GM12892 (cell line): ENCODE measurements around the gene FAAP20. TPM values are rescaled to one million over a fixed set of nuclear protein-coding genes. Genes with fewer than 3 reads are reported as not detected.
A peak's percentile ranks its signal among the peaks of the same experiment; 100 is the strongest.

Source experiments
- DNase-seq: peaks from one replicate; pipeline ENCODE4 v3.0.0; 2011; ENCODE audit not compliant: insufficient read length
- FAIRE-seq: peaks from 2 replicates; lab custom pipeline; 2011; peaks lifted over from hg19 to GRCh38; lab: Jason Lieb, UNC
- POLR2A ChIP-seq: IDR thresholded peaks from 2 replicates; pipeline ENCODE4 v1.6.1; 2011; ENCODE audit warnings: low read depth, low read length, control low read depth
- POLR2AphosphoS5 ChIP-seq: IDR thresholded peaks from 2 replicates; pipeline ENCODE4 v1.6.1; 2011; ENCODE audit warnings: low read depth, low read length, control low read depth
- TAF1 ChIP-seq: IDR thresholded peaks from 2 replicates; pipeline ENCODE4 v1.6.1; 2011; ENCODE audit warnings: low read depth, mild to moderate bottlenecking, control low read depth, low read length, borderline replicate concordance
- polyA plus RNA-seq: library from polyadenylated mRNA; unstranded; fragments of >200 nt; gene quantifications from one replicate; pipeline ENCODE4 v1.2.1, GENCODE V29; 2012; ENCODE audit warnings: missing spikeins, inconsistent platforms; ENCODE audit not compliant: missing spikeins

FAAP20 gene
- 4.9 TPM for polyA plus RNA-seq

DNA sequence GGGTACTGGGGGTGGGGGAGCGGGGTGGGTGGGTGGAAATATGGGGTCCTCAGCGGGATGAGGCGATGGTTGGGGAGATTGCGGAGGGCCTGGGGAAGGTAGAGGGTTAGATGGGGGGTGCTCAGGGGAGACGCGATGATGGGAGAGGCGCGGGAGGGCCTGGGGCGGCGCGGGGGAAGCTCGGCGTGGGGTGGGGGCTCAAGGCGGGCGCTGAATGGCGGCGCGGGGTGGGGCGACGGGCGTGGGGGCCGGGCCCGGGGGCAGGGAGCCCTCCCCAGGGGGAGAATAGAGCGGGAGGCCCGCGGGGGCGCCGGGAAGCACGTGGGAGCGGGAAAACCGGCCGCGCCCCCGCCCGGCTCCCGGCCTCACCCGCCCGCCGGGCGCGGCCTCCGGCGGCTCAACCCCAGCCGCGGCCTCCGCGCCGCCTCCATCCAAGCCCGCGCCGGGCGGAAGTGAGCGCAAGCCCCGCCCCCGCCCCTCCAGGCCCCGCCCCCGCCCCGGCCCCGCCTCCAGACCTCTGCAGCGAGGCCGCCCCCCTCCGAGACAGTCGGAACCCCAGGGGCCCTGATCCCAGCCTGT, at the start of gene FAAP20:
TSS of gene FAAP20 (minus strand) at position 454 of the 579 bp plus-strand sequence. CDS start at position 431, 23 bp downstream.
- no peak for TF ChIP-seq TAF1
- TF ChIP-seq POLR2A = peak; percentile 68; the same call in 1 of the 2 replicates
- TF ChIP-seq POLR2AphosphoS5 = no peak
- no peak for FAIRE-seq
- peak; percentile 92 for DNase-seq

- TF ChIP-seq POLR2A = no peak
- no peak for TF ChIP-seq POLR2AphosphoS5
- TF ChIP-seq TAF1 = no peak
- DNase-seq (no peak), FAIRE-seq (no peak)
These were observed 48.5 kb upstream of the FAAP20 start for GRCh38 chr1:2242814-2243725.

DNA sequence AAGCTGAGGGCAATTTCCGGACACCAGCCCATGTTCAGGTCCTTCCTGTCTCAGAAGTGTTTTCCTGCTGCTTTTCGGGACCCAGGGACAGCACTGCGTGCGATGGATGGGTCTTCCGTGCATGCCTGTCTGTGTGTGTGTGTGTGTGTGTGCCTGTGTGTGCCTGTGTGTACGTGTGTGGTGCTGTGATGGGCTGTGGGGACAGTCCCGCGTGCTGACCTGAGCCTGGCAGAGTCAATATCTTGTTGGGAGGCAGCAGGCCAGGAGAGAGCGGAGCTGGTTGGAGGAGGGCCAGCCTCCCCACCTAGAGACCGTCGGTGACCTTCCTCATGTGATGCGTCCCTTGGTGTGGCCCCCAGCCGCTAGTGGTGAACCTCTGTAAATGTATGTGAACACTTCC, 47.2 kb upstream of the FAAP20 start:
- no peak for TF ChIP-seq POLR2A
- TF ChIP-seq TAF1 = no peak
- no peak for TF ChIP-seq POLR2AphosphoS5
- DNase-seq = no peak

GRCh38 chr1:2240270-2241156, 45.9 kb upstream of the FAAP20 start:
- FAIRE-seq (no peak), DNase-seq (no peak)
- TF ChIP-seq POLR2AphosphoS5 (no peak), POLR2A (no peak), TAF1 (no peak)

More for the DNA sequence above, 47.2 kb upstream of the FAAP20 start:
- FAIRE-seq = no peak

DNA sequence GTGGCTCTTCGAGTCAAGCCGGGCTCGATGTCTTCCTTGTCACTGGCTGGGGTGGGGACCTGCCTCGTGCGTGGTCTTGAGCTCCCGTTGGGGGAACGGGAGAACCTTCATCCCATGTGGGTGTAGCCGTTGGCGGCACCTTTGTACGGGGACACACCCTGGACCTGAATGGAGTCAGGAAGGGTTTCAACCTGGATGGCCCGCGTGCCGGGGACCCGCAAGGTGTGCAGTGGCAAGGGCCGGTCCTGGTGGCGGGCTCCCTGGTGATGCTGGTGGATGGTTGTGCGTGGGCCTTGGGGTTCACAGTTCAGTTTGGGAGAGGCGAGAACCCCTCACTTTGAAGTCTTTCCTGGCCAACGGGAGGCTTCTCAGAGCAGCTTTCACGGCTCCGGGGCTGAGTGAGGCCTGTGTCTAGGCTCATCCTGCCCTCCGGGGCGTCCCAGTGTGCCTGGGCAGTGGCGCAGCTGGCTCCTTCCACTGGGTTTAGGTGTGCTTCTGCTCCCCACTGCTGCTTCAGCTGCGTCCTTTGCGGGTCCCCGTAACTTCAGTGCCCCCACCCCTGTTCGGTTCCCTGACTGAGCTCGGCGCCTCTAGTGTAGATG, 44.9 kb upstream of the FAAP20 start:
- no peak for TF ChIP-seq POLR2A
- TF ChIP-seq POLR2AphosphoS5 = no peak
- no peak for TF ChIP-seq TAF1
- no peak for FAIRE-seq

DNA sequence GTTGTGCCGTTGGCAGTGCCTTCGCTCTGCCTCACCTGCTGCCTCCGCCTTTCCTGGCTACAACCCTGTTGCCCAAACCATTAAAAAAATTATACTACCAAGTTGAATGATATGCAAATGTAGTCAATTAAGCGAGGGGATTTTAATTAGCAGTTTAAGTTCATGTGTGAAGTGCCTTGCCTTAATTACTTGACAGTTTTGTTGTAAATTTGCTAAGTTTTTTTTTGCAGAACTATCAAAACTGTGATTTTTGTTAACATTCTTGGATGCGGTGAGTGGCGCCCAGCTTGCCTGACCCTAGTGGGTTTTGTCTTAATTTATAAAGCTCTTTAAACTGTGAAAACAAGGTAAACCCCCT, 44.4 kb upstream of the FAAP20 start:
- FAIRE-seq (no peak), DNase-seq (no peak)
- TF ChIP-seq POLR2A = no peak
- no peak for TF ChIP-seq TAF1
- no peak for TF ChIP-seq POLR2AphosphoS5

More for the DNA sequence above, 44.9 kb upstream of the FAAP20 start:
- DNase-seq = no peak

GRCh38 chr1:2238361-2239012, 43.9 kb upstream of the FAAP20 start:
- FAIRE-seq = no peak
- TF ChIP-seq TAF1 (no peak), POLR2AphosphoS5 (no peak), POLR2A (no peak)
- no peak for DNase-seq

DNA sequence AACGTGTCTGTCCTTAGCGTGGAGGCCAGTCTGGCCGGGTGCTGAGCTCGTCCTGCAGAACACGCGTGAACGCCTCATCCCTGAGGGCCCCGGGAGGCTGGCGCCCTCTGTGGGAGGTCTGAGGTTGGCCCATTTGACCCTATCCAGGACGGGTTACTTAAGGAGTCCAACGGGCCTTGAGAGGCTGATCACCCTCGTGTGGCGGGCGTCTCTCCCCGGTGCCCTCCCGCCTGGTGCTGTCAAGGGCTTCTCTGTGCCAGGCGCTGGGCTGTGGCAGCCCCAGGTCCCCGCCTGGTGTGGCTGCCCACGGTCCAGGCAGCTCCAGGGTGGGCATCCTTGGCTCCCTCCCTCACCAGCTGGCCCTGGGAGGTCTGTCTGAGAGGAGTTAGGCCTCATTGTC, 43.2 kb upstream of the FAAP20 start:
- no peak for TF ChIP-seq POLR2A
- TF ChIP-seq TAF1 = no peak
- TF ChIP-seq POLR2AphosphoS5 = no peak
- no peak for FAIRE-seq
- DNase-seq = no peak

DNA sequence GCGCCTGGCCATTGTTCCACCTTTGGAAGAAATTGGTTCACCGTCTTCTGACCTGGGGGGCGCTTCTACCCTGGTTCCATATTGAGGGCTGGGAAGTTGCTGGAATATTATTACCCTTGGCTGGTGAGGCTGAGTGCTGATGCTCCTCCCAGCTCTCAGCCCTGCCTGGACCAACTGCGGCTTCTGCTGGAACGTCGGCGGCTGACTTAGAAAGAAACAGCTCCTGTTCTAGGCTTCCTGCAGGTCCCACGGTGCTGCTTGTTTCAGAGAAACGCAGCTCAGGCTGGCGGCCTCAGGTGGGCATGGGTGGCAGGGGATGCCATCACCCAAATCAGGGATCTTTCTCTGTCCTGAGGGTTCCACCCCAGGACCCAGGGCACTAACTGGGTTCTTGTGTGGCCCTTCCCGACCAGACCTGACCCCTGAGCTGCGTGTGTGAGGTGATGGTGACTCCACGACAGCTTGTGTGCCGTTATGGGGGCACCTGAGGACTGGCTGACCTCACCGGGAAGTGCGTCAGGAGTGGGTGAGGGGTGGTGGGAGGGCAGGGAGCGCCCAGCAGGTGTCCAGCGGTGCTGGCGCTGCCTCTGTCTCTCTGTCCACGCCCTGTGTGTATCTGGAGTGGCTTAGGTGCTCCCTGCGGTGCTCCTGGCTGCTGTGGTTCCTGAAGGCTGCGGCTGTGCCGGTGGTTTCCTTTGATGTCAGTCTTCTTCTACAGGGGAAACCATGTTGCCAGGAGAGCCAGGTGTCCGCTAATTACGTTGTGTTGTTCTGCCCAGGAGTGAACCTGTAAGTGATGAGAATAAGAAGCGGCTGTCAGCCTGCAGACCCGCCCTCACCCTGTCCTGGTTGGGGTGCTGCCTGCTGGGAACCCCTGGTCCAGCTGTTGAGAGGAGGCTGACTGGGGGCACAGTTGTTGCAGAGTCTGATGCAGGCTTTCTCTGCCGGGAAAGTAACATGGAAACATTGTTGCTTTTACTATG, 42.4 kb upstream of the FAAP20 start:
- FAIRE-seq (no peak), DNase-seq (no peak)
- TF ChIP-seq TAF1 (no peak), POLR2AphosphoS5 (no peak), POLR2A (no peak)
